Brain microvascular endothelial cell (primary cell): ENCODE measurements around the gene OR14A16.

Source experiments
- DNase-seq: peaks from one replicate; pipeline ENCODE4 v3.0.0-alpha.2; 2020
- H3K27ac ChIP-seq: fragments of 250-450 bp; sonication (Bioruptor Pico); 2 replicates; pipeline ENCODE4 v1.5.1; 2020; ENCODE audit warnings: mild to moderate bottlenecking, moderate library complexity
- H3K27me3 ChIP-seq: fragments of 250-450 bp; sonication (Bioruptor Pico); replicated peaks from 2 replicates; pipeline ENCODE4 v1.5.1; 2020; ENCODE audit warnings: mild to moderate bottlenecking
- H3K36me3 ChIP-seq: fragments of 250-450 bp; sonication (Bioruptor Pico); replicated peaks from 2 replicates; pipeline ENCODE4 v1.5.1; 2020; ENCODE audit warnings: mild to moderate bottlenecking
- H3K4me3 ChIP-seq: 2 replicates; pipeline ENCODE4 v1.5.1; 2011; ENCODE audit warnings: low read depth, mild to moderate bottlenecking, control low read depth, low read length, moderate library complexity
- in situ Hi-C: cut with HindIII; loops from 2 replicates; pipeline ENCODE4 v1.10.0; 2017; ENCODE audit warnings: low sequenced_read_pairs, low pct_ligation_motif_present
- TF ChIP-seq, protein P1 (sequence below): IDR thresholded peaks from 2 replicates; pipeline ENCODE4 v1.5.1; 2011; ENCODE audit warnings: low read depth, mild to moderate bottlenecking, moderate library complexity, low read length, control low read depth, inconsistent platforms; ENCODE audit errors: missing control alignments

The OR14A16 gene, protein sequence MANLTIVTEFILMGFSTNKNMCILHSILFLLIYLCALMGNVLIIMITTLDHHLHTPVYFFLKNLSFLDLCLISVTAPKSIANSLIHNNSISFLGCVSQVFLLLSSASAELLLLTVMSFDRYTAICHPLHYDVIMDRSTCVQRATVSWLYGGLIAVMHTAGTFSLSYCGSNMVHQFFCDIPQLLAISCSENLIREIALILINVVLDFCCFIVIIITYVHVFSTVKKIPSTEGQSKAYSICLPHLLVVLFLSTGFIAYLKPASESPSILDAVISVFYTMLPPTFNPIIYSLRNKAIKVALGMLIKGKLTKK

DNA sequence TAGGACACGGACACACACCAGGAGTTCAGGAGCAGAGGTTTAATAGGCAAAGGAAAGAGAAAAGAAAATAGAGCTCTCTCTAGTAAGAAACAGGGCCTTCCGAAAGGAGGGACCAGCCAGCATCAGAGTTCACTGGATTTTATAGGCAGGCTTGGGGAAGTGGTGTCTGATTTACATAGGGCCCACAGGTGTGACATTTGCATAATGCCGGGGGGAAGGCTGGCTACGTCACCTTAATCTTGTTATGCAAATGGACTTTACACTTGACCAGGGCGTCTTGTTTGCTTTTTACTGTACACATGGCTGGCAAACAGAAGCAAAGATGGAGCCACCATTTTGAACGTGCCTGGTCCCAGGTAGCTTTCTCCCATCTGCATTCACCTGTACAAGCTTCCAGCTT, at the start of gene OR14A16:
TSS of gene OR14A16 (minus strand) at position 97 of the 400 bp plus-strand sequence. CDS start 8,390 bp downstream, outside the sequence.
- TF ChIP-seq, protein P1, sequence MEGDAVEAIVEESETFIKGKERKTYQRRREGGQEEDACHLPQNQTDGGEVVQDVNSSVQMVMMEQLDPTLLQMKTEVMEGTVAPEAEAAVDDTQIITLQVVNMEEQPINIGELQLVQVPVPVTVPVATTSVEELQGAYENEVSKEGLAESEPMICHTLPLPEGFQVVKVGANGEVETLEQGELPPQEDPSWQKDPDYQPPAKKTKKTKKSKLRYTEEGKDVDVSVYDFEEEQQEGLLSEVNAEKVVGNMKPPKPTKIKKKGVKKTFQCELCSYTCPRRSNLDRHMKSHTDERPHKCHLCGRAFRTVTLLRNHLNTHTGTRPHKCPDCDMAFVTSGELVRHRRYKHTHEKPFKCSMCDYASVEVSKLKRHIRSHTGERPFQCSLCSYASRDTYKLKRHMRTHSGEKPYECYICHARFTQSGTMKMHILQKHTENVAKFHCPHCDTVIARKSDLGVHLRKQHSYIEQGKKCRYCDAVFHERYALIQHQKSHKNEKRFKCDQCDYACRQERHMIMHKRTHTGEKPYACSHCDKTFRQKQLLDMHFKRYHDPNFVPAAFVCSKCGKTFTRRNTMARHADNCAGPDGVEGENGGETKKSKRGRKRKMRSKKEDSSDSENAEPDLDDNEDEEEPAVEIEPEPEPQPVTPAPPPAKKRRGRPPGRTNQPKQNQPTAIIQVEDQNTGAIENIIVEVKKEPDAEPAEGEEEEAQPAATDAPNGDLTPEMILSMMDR = no peak
- in situ Hi-C loops = no loop called here
- Histone ChIP-seq H3K27ac (no peak within 1 kb of the TSS), H3K36me3 (no peaks in the 10 kb centered on the region), H3K27me3 (no peaks in the 10 kb centered on the region), H3K4me3 (no peak within 1 kb of the TSS)
- no peak for DNase-seq

DNA sequence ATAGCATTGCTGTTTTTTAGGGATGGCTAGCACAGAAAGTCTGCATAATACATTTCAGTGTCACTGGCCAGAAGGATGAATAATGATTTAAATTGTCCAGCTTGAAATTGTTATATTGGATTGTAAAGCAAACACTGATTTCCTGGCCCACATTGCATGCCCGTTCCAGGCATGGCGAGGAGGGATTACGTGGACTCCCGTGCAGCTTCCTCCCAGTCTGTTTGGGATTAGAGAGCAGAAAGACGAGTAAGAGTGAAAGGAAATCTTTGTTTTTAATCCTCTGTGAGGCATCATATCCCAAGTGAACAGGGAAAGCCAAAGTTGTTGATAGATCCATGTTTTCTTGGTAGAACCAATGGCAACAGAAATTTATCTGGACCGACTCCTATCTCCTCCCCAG, 41.5 kb upstream of the OR14A16 start:
- Histone ChIP-seq H3K27ac (no peak overlapping the region), H3K4me3 (no peak overlapping the region), H3K36me3 (no peaks in the 10 kb centered on the region), H3K27me3 (no peaks in the 10 kb centered on the region)
- no peak for DNase-seq
- TF ChIP-seq, protein P1 = no peak
- in situ Hi-C loops = no loop called here

DNA sequence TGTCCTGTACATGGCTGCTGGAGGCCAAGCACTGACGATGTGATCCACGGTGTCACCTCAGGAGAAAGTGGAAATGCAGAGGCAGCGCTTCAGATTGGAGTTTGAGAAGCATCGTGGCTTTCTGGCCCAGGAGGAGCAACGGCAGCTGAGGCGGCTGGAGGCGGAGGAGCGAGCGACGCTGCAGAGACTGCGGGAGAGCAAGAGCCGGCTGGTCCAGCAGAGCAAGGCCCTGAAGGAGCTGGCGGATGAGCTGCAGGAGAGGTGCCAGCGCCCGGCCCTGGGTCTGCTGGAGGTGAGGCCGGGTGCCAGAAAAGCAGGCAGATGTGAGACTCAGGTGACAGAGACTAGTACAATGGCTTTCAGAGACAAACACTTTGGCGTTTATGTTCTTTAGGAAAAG, 40.7 kb upstream of the OR14A16 start:
- Histone ChIP-seq H3K36me3 (no peaks in the 10 kb centered on the region), H3K27me3 (no peaks in the 10 kb centered on the region), H3K27ac (no peak overlapping the region), H3K4me3 (no peak overlapping the region)
- TF ChIP-seq, protein P1 = no peak
- DNase-seq = no peak
- in situ Hi-C loops = no loop called here

- DNase-seq = no peak
- TF ChIP-seq, protein P1 = no peak
- no peaks in the 10 kb centered on the region for H3K36me3 ChIP-seq
- no peak overlapping the region for H3K4me3 ChIP-seq
- H3K27me3 ChIP-seq = no peaks in the 10 kb centered on the region
- in situ Hi-C loops = no loop called here
- no peak overlapping the region for H3K27ac ChIP-seq
Measured at GRCh38 chr1:247862756-247863155, 38.8 kb upstream of the OR14A16 start.

- DNase-seq = no peak
- TF ChIP-seq, protein P1 = no peak
- no peaks in the 10 kb centered on the region for H3K27me3 ChIP-seq
- in situ Hi-C loops = no loop called here
- H3K36me3 ChIP-seq = no peaks in the 10 kb centered on the region
- peak overlapping the region; percentile 57 for H3K4me3 ChIP-seq
- H3K27ac ChIP-seq = no peak overlapping the region
Measured at GRCh38 chr1:247857985-247858619, 34.2 kb upstream of the OR14A16 start.
